K562 (cell line): ENCODE measurements around the gene UNC79. TPM values are rescaled to one million over a fixed set of nuclear protein-coding genes. Genes with fewer than 3 reads are reported as not detected.

Source experiments
- ATAC-seq: fragments of 200-7000 bp; cut with Tn5 transposase; 3 replicates; pipeline ENCODE4 v1.9.1; 2020; ENCODE audit warnings: moderate library complexity
- BruUV-seq: library from RNA; stranded (reverse); fragments of 400-500 nt; replicated peaks from 2 replicates; lab custom pipeline; 2021; lab: Mats Ljungman, UMichigan
- CTCF ChIA-PET: fragments of 300-600 bp; formaldehyde crosslinking; extraction: SDS; loops from one replicate; lab custom pipeline; 2021; ENCODE audit warnings: low intra/inter-chr PET ratio; lab: Yijun Ruan, JAX
- POLR2A ChIA-PET: fragments of 300-600, 350-650 bp; sonication (Branson Sonifier 250); formaldehyde crosslinking; extraction: SDS; loops from one replicate; lab custom pipeline; 2021; ENCODE audit warnings: antibody characterized with exemption, inconsistent platforms; lab: Yijun Ruan, JAX
- DNase-seq, 4 experiments: peaks; one replicate each; pipeline versions ENCODE4 v3.0.0 to v3.0.0-alpha.2; 2011 to 2018; ENCODE audit warnings: low spot score in 3 of 4, mixed read lengths in 3 of 4; ENCODE audit errors: extremely low read depth in 1 of 4
- FAIRE-seq: peaks from 2 replicates; lab custom pipeline; 2011; peaks lifted over from hg19 to GRCh38; lab: Jason Lieb, UNC
- H2AFZ ChIP-seq: 2 replicates; pipeline ENCODE4 v1.6.0; 2011; ENCODE audit warnings: low read depth, low read length, control low read depth, inconsistent platforms
- H3K27ac ChIP-seq: fragments of 200-600 bp; 3 replicates; pipeline ENCODE4 v1.8.0; 2011; ENCODE audit warnings: low read depth, mild to moderate bottlenecking, control low read depth, inconsistent platforms, low read length, moderate library complexity, mixed read lengths; ENCODE audit errors: extremely low read depth
- H3K27me3 ChIP-seq, 2 experiments: fragments of 300-600 bp in 1 of 2; 2 replicates in 1 of 2; 3 replicates in 1 of 2; pipeline versions ENCODE4 v1.6.0 to v1.8.0; 2011; ENCODE audit warnings: inconsistent platforms in 2 of 2, low read length in 2 of 2, mild to moderate bottlenecking in 1 of 2, mixed read lengths in 1 of 2, moderate library complexity in 1 of 2; ENCODE audit not compliant: control insufficient read depth in 2 of 2, insufficient read depth in 2 of 2
- H3K36me3 ChIP-seq: fragments of 300-600 bp; 3 replicates; pipeline ENCODE4 v1.8.0; 2011; ENCODE audit warnings: mild to moderate bottlenecking, low read length, inconsistent platforms; ENCODE audit not compliant: control insufficient read depth, insufficient read depth
- H3K4me1 ChIP-seq, 2 experiments: fragments of 200-600 bp in 1 of 2; replicated peaks in 1 of 2; 2 replicates in 1 of 2; 3 replicates in 1 of 2; pipeline versions ENCODE4 v1.5.1 to v1.8.0; 2011; ENCODE audit warnings: inconsistent platforms in 2 of 2, low read length in 2 of 2, mild to moderate bottlenecking in 1 of 2, mixed read lengths in 1 of 2, moderate library complexity in 1 of 2; ENCODE audit not compliant: control insufficient read depth in 2 of 2, insufficient read depth in 2 of 2
- H3K4me2 ChIP-seq: 2 replicates; pipeline ENCODE4 v1.6.1; 2011; ENCODE audit warnings: low read length, control low read depth, inconsistent platforms, mixed read lengths; ENCODE audit not compliant: insufficient read depth
- H3K4me3 ChIP-seq: fragments of 200-600 bp; sonication (generic), shearing (Covaris generic); 2 replicates; pipeline ENCODE4 v1.5.1; 2016; ENCODE audit warnings: control low read depth, inconsistent platforms
- H3K79me2 ChIP-seq: fragments of 200-600 bp; 3 replicates; pipeline ENCODE4 v1.8.0; 2011; ENCODE audit warnings: low read length, inconsistent platforms; ENCODE audit not compliant: control insufficient read depth, insufficient read depth
- H3K9ac ChIP-seq, 2 experiments: 2 replicates each; pipeline versions ENCODE4 v1.6.0 to v1.6.1; 2011; ENCODE audit warnings: low read depth in 2 of 2, low read length in 2 of 2, control low read depth in 1 of 2, inconsistent platforms in 1 of 2, mild to moderate bottlenecking in 1 of 2, mixed read lengths in 1 of 2; ENCODE audit not compliant: insufficient read depth in 1 of 2
- H3K9me1 ChIP-seq: one replicate; pipeline ENCODE4 v1.6.0; 2011; ENCODE audit warnings: inconsistent platforms, mild to moderate bottlenecking, low read length, moderate library complexity; ENCODE audit not compliant: control insufficient read depth, insufficient read depth
- H3K9me3 ChIP-seq: replicated peaks from 2 replicates; pipeline ENCODE4 v1.5.1; 2011; ENCODE audit warnings: low read depth, low read length, inconsistent platforms; ENCODE audit not compliant: control insufficient read depth, insufficient read depth
- H4K20me1 ChIP-seq: replicated peaks from 2 replicates; pipeline ENCODE4 v1.6.1; 2011; ENCODE audit warnings: low read length, inconsistent platforms, mixed read lengths; ENCODE audit not compliant: control insufficient read depth, insufficient read depth
- DDX20 ChIP-seq: fragments of 450-650 bp; IDR thresholded peaks from 2 replicates; pipeline ENCODE4 v1.6.1; 2016; ENCODE audit warnings: missing genetic modification characterization, low read depth, mild to moderate bottlenecking, missing compliant biosample characterization, moderate library complexity
- EGR1 ChIP-seq: fragments of 450-650 bp; conservative IDR thresholded peaks from 2 replicates; pipeline ENCODE4 v1.6.1; 2017; ENCODE audit warnings: mild to moderate bottlenecking
- EHMT2 ChIP-seq: fragments of 450-650 bp; IDR thresholded peaks from 2 replicates; pipeline ENCODE4 v1.6.1; 2018; ENCODE audit warnings: antibody characterized with exemption
- ETS2 ChIP-seq: IDR thresholded peaks from 2 replicates; pipeline ENCODE4 v1.6.1; 2016; ENCODE audit warnings: borderline replicate concordance, missing genetic modification characterization, mild to moderate bottlenecking, moderate library complexity, missing compliant biosample characterization; ENCODE audit not compliant: poor library complexity, severe bottlenecking
- ETV6 ChIP-seq, 3 experiments: fragments of 150-350 bp in 1 of 3; sonication (generic) in 1 of 3; formaldehyde crosslinking in 1 of 3; IDR thresholded peaks; 2 replicates each; pipeline versions ENCODE4 v1.6.1 to v1.8.0; 2014 to 2022; ENCODE audit warnings: borderline replicate concordance in 2 of 3, low read depth in 2 of 3, antibody characterized with exemption in 1 of 3, low read length in 1 of 3, mild to moderate bottlenecking in 1 of 3, missing genetic modification reagents in 1 of 3
- HMGN3 ChIP-seq: IDR thresholded peaks from 2 replicates; pipeline ENCODE4 v1.6.1; 2011; ENCODE audit warnings: borderline replicate concordance, low read depth, mild to moderate bottlenecking, mixed read lengths, low read length; ENCODE audit not compliant: insufficient read length; ENCODE audit errors: extremely low read depth
- KAT2B ChIP-seq: IDR thresholded peaks from one replicate; pipeline ENCODE4 v1.6.1; 2012; ENCODE audit warnings: low read depth, mild to moderate bottlenecking, control low read depth, inconsistent platforms, low read length, moderate library complexity
- MECOM ChIP-seq: fragments of 250-450 bp; sonication (Bioruptor Pico); IDR thresholded peaks from 2 replicates; pipeline ENCODE4 v1.8.0; 2022; ENCODE audit warnings: inconsistent platforms
- POLR2AphosphoS2 ChIP-seq: IDR thresholded peaks from 2 replicates; pipeline ENCODE4 v1.6.1; 2012; ENCODE audit warnings: low read length, improper control_type of control experiment
- RFX1 ChIP-seq: fragments of 450-650 bp; IDR thresholded peaks from 2 replicates; pipeline ENCODE4 v1.6.1; 2016; ENCODE audit warnings: mild to moderate bottlenecking, moderate library complexity
- SIN3A ChIP-seq, 2 experiments: fragments of 150-350 bp in 1 of 2; IDR thresholded peaks; 2 replicates each; pipeline ENCODE4 v1.6.1; 2011 to 2016; ENCODE audit warnings: borderline replicate concordance in 2 of 2, low read depth in 2 of 2, low read length in 2 of 2, mild to moderate bottlenecking in 2 of 2, moderate library complexity in 2 of 2; ENCODE audit not compliant: control insufficient read depth in 1 of 2
- TAF9B ChIP-seq: fragments of 450-650 bp; IDR thresholded peaks from 2 replicates; pipeline ENCODE4 v1.6.1; 2018; ENCODE audit warnings: mild to moderate bottlenecking; ENCODE audit not compliant: partially characterized antibody
- TAL1 ChIP-seq: fragments of 450-650 bp; IDR thresholded peaks from 2 replicates; pipeline ENCODE4 v1.6.1; 2016; ENCODE audit warnings: mild to moderate bottlenecking
- TFAM ChIP-seq: fragments of 250-450 bp; sonication (Bioruptor Pico); conservative IDR thresholded peaks from 2 replicates; pipeline ENCODE4 v1.5.0; 2021; ENCODE audit warnings: mild to moderate bottlenecking, moderate library complexity
- ZNF324 ChIP-seq: fragments of 250-450 bp; sonication (Bioruptor Pico); IDR thresholded peaks from 2 replicates; pipeline ENCODE4 v1.4.0; 2020; ENCODE audit warnings: mild to moderate bottlenecking
- WGBS: fragments of 100-300 bp; shearing (Covaris generic); methylation state at CpG from one replicate; pipeline ENCODE4 v1.1.6; 2016; ENCODE audit warnings: low coverage, mixed read lengths; ENCODE audit not compliant: insufficient coverage; ENCODE audit errors: missing lambda C conversion rate; 5-methylcytosine and 5-hydroxymethylcytosine counted together
- in situ Hi-C: fragments of 300-500 bp; cut with MboI; formaldehyde crosslinking; loops from 4 replicates; pipeline ENCODE4 v1.15.0; 2018; ENCODE audit warnings: inconsistent platforms, mixed read lengths
- intact Hi-C: fragments of 100-400 bp; cut with micrococcal nuclease; formaldehyde crosslinking; loops from 2 replicates; pipeline ENCODE4 v1.14.2; 2022
- polyA plus RNA-seq, 8 experiments: library from polyadenylated mRNA; depleted of rRNA in 4 of 8; stranded (reverse) in 5 of 8; unstranded in 3 of 8; fragments of >200 nt; fragmentation: Nextera tagmentation in 2 of 8; fragmentation: Illumina TruSeq in 1 of 8; extraction: Ambion mirVana in 2 of 8; extraction: Trizol in 1 of 8; gene quantifications; 2 replicates each; pipeline versions ENCODE4 v1.2.1 to v1.2.3, GENCODE V29; 2011 to 2014; ENCODE audit warnings: inconsistent platforms in 1 of 8, missing spikeins in 1 of 8
- total RNA-seq, 7 experiments: library from RNA; depleted of rRNA in 6 of 7; stranded (reverse); fragments of >200 nt in 6 of 7; fragmentation: Illumina TruSeq in 2 of 7; extraction: Trizol in 2 of 7; gene quantifications; 2 replicates each; pipeline versions ENCODE4 v1.2.1 to v1.2.3, GENCODE V29; 2011 to 2021; ENCODE audit warnings: low replicate concordance in 1 of 7
- TF ChIP-seq, protein P1 (sequence below): fragments of 250-450 bp; sonication (Bioruptor Pico); IDR thresholded peaks from 2 replicates; pipeline ENCODE4 v1.4.0; 2020; ENCODE audit warnings: mild to moderate bottlenecking, moderate library complexity, borderline replicate concordance
- TF ChIP-seq, protein P2 (sequence below): sonication (generic); formaldehyde crosslinking; IDR thresholded peaks from 2 replicates; pipeline ENCODE4 v1.8.1; 2023; ENCODE audit warnings: mild to moderate bottlenecking, missing genetic modification reagents, moderate library complexity

UNC79 gene
- total and polyA plus RNA-seq, 9 of the 15 experiments (the other 6 are each of a cell fraction or from before 2014, with no cell fraction given), result under 0.01 to 0.04 (median 0.01) TPM; not detected in 6

DNA sequence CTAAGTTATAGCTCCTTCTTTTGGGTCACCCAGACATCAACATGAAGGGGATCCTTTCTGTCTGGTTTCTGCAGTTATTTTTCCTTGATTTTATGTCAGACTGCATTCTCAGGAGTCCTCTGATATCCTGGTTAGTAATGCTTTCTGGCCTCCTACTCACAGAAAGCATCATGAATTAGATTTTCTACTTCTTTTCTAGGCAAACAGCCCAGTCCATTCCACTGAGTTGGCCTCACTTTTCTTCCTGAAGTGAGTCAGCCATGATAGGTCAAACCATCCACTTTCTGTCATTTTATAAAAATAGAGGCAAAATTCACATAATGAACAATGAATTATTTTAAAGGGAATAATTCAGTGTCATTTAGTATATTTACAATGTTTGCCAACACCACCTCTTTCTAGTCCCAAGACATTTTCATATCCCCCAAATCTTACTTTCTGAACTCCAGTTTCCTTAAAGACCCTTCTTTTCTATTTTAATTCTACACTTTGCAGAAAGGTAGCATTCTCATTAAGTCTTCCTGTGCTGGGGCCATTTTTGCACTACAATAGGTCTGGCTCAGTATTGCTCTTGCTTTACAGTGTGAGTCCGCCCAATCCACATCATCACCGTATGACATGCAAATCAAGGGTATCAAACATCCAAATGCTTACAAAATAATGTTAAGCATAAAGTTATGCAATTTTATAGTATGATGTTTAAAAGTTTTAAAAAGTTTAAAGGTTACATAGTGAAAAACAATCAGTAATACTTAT lies 95.1 kb downstream of the UNC79 start:
- no peaks in the 10 kb centered on the region; the same call in 1 of the 2 replicates for H3K9me3 ChIP-seq
- H2AFZ ChIP-seq, result no peak overlapping the region
- no peak for ATAC-seq
- FAIRE-seq, result no peak
- ChIA-PET POLR2A (no interaction called here), CTCF (no interaction called here)
- TF ChIP-seq EGR1, result no peak
- TF ChIP-seq KAT2B, result no peak
- no peak for TF ChIP-seq DDX20 (tag)
- TF ChIP-seq, protein P1, sequence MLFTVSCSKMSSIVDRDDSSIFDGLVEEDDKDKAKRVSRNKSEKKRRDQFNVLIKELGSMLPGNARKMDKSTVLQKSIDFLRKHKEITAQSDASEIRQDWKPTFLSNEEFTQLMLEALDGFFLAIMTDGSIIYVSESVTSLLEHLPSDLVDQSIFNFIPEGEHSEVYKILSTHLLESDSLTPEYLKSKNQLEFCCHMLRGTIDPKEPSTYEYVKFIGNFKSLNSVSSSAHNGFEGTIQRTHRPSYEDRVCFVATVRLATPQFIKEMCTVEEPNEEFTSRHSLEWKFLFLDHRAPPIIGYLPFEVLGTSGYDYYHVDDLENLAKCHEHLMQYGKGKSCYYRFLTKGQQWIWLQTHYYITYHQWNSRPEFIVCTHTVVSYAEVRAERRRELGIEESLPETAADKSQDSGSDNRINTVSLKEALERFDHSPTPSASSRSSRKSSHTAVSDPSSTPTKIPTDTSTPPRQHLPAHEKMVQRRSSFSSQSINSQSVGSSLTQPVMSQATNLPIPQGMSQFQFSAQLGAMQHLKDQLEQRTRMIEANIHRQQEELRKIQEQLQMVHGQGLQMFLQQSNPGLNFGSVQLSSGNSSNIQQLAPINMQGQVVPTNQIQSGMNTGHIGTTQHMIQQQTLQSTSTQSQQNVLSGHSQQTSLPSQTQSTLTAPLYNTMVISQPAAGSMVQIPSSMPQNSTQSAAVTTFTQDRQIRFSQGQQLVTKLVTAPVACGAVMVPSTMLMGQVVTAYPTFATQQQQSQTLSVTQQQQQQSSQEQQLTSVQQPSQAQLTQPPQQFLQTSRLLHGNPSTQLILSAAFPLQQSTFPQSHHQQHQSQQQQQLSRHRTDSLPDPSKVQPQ (CRISPR knock-in tag), result no peak
- TF ChIP-seq, protein P2, sequence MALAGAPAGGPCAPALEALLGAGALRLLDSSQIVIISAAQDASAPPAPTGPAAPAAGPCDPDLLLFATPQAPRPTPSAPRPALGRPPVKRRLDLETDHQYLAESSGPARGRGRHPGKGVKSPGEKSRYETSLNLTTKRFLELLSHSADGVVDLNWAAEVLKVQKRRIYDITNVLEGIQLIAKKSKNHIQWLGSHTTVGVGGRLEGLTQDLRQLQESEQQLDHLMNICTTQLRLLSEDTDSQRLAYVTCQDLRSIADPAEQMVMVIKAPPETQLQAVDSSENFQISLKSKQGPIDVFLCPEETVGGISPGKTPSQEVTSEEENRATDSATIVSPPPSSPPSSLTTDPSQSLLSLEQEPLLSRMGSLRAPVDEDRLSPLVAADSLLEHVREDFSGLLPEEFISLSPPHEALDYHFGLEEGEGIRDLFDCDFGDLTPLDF (CRISPR knock-in tag), result no peak
- no peak for TF ChIP-seq TAF9B
- TF ChIP-seq RFX1, result no peak
- TF ChIP-seq TAL1, result no peak
- TF ChIP-seq ETV6 (IDR thresholded peaks at IDR 0.05; ENCODE audit: borderline replicate concordance in 1 of 2, low read depth in 2 of 2, low read length in 1 of 2), result no peak
- TF ChIP-seq ETV6 (CRISPR knock-in tag; IDR thresholded peaks at IDR 0.05; ENCODE audit: borderline replicate concordance), result no peak
- TF ChIP-seq TFAM (CRISPR knock-in tag), result no peak
- no peak for TF ChIP-seq EHMT2
- no peak for TF ChIP-seq HMGN3
- TF ChIP-seq ZNF324 (CRISPR knock-in tag), result no peak
- no peak for TF ChIP-seq POLR2AphosphoS2
- no peak for TF ChIP-seq ETS2
- no peak for TF ChIP-seq MECOM (CRISPR knock-in tag)
- no peak for TF ChIP-seq SIN3A (IDR thresholded peaks at IDR 0.05; ENCODE audit: borderline replicate concordance in 2 of 2, control insufficient read depth in 1 of 2, low read depth in 2 of 2, low read length in 2 of 2)
- no peaks in the 10 kb centered on the region for H3K36me3 ChIP-seq
- no peaks in the 10 kb centered on the region for H3K9me1 ChIP-seq
- in situ Hi-C loops, result no loop called here
- H4K20me1 ChIP-seq, result no peaks in the 10 kb centered on the region
- intact Hi-C loops, result no loop called here
- no peaks in the 10 kb centered on the region for H3K79me2 ChIP-seq
- no peak for DNase-seq
- no peak overlapping the region for H3K4me2 ChIP-seq
- no peak overlapping the region for H3K27ac ChIP-seq
- H3K27me3 ChIP-seq, result no peaks in the 10 kb centered on the region
- no peaks in the 10 kb centered on the region for H3K4me1 ChIP-seq
- H3K4me3 ChIP-seq, result no peak overlapping the region
- WGBS, result 0% methylated on average over 2 of the region's 2 CpGs
- no peak overlapping the region for H3K9ac ChIP-seq
- BruUV-seq, result no TSS peak
